Cerebellar nuclear complex (tissue), 1 donor: ENCODE data around the gene PLCL1.

Source experiments
- DNase-seq, 2 experiments: peaks; one replicate each; lab custom pipeline; 2025; lab: John Stamatoyannopoulos, UW

The PLCL1 gene

DNA sequence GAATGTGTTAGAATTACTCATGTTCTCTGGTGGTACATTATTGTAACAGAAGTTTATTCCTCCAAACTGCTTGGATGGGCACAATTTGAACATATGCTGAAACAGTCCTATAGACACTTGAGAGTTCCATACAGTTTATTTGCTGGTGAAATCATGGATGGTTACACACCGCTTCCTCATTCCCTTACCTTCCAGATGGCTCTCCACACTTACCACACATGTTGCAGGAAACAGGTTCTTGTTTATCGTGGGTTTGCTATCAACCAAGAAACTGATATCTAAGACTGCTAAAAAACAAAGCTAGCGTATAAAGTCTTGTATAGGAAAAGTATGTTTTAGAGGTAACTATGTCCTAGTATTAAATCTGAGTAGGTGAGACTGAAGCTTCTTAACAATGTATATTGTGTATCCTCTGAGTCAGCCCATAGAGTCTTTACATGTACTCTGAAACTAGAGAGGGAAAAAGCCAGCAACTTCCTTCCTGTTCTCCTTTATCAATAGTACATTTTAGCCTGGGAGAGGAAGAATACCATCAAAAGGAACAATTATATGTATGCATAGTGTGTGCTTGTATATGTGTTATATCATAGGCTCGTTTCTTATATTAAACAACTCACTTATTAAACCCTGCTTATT, 313.1 kb downstream of the PLCL1 start:
- DNase-seq, result no peak

DNA sequence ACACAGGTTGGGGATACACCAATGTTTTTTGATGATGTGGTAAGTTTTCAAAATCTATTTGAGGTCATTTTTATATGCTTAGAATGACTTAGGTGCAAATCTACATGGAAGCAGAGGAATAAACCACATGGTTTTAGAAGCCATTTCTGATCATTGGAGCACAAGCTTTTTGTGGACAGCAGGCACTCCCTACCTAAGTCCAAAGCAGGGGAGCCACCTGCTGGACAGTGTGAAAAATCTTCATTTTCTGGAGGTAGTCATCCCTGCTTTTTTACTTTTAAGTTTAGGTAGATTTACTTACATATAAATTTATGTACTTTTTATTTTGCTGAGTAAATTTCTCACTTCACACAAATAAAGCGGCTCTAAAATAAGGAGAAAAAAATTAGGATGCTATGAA, 323.2 kb downstream of the PLCL1 start:
- DNase-seq, result no peak

DNA sequence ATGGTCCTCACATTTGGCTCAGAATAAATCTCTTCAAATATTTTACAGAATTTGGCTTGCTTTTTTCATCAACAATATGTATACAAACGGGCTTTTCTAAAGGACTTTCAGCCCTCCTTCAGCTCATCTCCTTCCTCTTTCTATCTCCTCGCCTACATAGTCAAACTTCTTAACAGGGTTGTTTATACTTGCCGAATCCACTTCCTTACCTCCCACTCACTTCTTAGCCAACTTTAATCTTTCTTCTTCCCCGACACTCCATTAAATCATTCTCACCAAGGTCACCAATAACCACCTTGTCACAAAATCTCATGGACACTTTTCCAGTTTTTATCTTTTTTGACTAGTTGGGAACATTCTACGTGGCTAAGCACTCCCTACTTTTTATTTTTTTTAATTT, 325.2 kb downstream of the PLCL1 start:
- no peak for DNase-seq

DNA sequence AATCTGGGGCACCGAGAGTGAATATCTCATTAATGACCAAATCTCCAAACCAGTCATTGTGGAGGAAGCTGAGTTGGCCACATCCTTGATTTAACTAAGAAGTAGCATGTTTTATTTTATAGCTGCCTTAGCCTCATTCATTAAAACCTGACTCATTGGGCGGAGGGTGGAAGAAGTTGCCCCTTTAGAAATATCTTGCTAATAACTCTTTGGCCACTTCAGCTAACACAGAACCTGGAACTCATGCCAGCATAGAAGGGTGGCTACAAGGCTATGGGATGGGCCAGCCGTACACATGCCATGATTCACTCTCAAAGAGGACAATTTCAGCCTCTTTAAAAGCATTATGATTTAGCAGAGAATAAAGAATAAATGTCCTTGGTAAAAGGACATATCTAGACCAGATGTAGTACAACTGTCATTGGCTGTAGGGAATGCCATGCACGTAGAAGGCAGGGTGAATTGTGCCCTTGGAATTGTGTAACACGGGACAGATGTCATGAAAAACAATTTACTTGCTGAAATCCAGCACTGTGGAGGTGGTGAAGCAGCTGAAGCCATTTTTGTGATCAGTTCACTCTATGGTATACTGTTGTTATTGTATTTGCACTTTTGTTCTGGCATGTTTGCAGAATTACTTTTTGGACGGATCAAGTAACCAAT, 330.0 kb downstream of the PLCL1 start:
- DNase-seq, result no peak

DNA sequence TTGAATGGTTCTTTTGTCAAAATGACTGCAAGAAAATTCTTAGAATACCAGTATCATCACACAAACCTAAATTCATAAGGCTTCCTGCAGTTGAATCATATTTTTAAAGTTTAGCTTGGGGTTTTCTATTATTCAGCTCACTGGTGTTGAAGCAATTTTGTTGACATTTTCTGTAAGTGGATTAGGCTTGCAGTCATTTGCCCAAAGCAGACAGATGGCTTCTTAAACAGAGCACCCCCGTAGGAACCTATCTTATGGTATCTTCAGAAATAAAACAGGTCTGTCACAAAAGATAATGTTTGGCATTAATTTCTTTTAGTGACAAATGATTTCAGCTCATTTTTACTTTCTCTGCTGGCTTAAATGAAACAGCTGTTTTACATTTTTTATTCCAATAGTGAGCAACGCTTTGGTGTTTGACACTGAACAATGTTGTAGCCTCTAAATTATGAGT, 331.1 kb downstream of the PLCL1 start:
- no peak for DNase-seq

DNA sequence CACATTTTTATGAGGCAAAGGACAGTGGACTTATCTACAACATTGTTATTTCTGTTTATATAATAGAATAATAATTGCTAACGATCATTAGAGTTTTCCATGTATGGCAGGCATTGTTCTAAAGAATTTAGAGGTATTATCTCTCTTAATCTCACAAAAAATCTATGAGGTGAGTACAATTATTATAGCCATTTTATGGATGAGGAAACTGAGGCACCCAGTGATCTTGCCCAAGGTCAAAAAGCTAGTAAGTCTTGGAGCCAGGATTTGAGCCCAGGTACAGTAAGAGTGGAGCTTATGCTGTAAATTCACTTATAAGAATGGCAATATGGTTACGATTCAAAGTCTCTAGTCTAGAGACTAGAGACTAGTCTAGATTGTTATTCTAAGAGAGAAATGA, 331.7 kb downstream of the PLCL1 start:
- no peak for DNase-seq

DNA sequence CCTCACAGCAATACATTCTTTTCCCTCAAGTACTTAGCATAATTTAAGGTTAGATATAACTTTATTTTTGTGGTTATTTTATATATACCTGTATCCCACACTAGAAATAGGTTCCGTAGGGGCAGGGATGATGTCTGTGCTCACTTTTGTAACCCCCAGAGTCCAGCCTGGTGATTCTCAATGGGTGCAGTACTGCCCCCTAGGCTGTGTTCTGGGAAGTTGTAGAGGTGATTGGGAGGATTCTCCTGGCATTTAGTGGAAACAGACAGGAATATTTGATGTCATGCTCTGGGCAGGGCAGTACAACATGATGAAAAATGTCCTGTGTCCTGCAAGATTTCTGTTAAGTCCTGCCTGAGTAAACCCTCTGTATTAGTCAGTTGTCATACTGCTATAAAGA, 333.3 kb downstream of the PLCL1 start:
- no peak for DNase-seq

DNA sequence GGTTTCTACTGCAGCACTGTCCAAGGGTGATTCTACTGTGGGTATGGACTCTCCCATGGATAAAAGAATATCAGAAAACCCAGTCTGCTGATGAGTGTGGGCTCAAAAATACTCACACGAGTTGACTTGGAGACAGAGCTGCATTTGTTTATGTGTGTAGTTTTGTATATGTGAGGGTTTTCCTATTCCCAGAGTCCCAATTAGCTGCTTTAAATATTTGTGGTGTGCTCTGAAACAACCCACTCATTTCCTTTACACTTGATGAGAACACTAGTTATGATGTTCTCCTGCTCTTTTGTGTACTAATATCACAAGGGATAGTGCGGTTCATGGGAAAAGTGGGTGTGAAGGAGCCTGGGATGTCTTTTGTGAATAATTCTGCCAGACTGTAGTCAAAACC, 337.3 kb downstream of the PLCL1 start:
- DNase-seq, result no peak

DNA sequence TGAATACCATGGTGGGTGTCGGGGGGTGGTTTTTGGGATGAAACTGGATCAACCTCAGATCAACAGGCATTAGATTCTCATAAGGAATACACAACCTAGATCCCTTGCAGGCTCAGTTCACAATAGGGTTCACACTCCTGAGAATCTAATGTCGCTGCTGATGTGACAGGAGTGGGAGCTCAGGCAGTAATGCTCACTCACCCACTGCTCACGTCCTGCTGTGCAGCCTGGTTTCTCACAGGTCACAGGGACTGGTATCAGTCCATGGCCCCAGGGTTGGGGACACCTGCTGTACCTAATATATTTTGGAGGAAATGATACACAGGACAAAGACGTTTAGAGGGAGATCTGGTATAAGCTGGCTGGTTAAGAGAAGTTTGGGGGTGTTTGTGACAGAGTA, 338.8 kb downstream of the PLCL1 start:
- no peak for DNase-seq

DNA sequence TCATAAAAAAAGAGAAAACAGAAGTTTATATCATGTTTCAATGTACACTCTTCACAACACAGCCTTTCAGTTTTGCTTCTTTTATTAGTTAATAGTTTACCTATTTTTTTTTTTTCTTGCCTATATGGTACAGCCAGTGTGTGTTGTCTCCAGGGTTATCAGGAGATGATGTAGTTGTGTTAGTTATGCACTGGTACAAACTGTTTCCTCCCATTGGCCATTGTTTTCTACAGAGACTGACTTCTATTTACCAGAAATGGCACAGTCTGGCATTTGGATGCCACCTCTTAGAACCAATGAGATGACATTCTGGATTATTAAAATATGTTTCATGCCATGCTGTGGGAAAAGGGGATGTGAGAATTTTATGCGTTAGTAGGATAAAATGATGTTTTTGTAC, 339.4 kb downstream of the PLCL1 start:
- DNase-seq, result no peak

DNA sequence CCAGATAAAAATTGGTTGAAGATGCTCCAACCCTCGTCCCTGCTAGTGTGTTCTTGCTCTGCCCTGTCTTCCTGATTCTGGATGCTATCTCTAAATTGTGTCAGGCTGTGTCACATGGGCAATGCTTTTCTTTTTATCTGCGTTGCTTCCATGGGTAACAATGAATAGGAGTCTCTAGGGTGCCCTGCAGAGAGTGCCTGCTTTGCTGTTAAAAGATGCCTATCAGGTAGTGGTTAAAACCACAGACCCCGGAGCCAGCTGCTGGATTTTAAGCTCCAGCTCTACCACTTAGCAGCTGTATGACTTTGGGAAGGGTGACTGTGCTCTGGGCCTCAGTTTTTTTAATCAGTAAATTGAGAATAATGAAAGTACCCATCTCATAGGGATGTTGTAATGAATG, 340.3 kb downstream of the PLCL1 start:
- DNase-seq, result no peak

DNA sequence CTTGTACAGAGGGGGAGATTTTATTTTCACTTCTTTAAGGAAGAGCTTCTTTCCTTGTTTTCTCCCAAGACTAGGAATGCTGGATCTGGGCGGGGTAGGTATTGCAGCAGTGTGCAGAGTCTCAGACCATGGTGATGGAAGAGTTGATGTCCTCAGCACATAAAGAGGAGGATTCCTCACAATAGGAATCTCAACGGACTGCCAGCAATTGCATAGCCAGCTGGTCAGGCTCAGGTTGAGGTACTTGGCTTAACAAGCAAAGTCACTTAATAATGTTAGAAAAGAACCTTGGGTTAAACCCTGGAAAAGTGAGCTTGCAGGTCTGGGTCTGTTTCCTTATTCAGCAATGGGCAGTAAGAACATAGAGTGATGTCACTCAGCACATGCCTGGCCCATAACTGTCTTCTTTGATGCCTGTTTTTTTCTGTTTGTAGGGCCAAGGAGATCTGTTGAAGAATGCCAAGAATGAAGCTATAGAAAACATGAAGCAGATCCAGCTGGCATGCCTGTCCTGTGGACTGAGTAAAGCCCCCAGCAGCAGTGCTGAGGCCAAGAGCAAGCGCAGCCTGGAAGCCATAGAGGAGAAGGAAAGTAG, 342.1 kb downstream of the PLCL1 start:
- no peak for DNase-seq

DNA sequence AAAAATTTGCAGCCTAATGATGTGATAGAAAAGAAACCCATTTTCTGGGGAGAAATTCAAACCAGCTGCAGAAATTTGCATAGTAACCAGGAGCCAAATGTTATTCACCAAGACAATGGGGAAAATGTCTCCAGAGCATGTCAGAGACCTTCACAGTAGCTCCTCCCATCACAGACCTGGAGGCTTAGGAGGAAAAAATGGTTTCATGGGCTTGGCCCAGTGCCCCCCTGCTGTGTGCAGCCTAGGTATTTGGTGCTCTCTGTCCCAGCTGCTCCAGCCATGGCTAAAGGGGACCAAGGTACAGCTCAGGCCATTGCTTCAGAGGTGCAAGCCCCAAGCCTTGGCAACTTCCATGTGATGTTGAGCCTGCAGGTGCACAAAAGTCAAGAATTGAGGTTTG, 352.9 kb downstream of the PLCL1 start:
- DNase-seq, result no peak

DNA sequence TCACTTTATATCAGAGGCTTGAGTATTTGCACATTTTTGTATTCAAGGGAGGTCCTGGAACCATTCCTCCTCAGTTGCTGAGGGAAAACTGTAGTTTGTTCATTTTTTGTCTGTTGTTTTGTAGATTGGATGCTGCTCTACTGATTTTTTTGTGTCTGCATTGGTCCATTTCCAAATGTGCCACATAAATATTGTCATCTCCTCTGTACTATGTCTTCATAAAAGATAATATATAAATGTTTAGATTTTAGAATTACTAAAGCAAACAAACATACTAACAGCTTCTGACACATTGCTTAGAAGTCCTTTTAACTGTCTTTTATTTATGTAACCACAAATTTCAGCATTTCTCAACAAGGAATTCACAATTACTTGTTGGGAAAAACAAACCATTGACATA, 356.8 kb downstream of the PLCL1 start:
- DNase-seq, result no peak

DNA sequence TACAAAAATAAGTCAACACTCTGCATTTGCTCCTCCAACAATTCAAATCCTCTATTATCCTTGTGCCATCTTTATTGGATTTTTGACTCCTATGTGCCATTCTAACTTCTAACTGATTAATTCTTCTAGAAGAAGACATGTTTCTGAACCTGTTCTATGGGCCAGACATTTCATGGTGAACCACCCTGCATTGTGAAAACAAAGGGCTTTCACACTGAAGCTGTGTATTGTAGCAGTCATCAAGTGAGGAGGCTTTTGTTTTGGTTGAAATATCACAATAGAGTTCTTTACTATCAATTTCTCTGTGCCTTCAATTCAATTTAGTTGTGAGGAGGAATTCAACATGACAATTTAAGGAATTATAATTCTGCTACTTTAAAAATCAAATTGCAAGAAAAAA, 357.9 kb downstream of the PLCL1 start:
- DNase-seq, result no peak

DNA sequence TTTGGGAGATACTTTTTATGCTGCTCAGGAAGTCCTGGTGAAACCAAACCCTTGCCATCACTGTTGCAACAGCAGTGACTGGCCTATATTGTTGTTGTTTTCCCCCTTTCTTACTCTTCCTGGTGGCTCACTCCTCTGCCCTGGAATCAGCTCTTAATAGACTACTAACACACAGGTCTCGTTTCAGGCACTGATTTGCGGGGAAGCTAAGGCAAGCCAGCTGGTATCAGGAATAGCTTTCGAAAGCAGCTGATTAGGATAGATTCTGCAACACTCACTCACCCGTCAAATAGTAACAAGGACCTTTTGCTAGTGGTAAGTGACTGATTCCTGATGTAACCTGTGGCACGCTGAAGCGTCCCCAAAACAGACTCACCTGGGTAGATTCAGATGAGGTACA, 360.4 kb downstream of the PLCL1 start:
- DNase-seq, result no peak

DNA sequence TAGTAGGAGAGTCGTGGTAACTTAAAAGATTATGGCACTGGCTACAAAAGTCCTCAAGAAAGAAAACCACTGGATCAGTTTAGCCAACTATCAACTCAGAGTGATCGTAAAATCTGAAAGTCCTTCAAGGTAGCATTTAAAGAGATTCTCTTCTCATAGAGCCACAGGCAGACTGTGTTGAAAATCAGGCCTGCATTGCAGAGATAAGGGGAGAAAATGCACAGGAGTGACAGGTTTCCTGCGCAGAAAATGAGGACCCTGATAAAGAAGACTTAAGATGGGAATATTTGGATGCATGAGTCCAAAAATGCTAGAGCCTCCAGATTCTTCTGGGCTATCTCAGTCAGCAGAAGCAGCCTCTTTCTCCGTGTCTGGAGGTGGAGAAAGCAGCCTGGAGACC, 360.9 kb downstream of the PLCL1 start:
- no peak for DNase-seq

DNA sequence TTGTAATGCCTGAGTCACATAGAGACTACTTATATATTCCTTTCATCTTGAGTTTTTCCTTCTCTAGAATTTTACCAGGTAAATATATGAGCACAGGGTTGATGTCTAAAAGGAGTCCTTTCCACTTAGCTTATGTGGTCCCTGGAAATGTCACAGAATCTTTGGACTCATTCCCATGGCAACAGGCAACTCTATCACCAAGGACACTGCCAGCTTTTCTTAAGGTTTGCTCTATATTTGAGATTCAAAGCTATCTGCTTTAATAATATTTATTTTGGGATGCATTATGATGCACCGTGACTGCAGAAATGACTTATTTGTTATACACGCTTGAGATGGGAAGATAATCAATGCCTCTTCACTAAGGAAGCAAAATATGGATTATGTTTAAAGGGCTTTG, 363.0 kb downstream of the PLCL1 start:
- DNase-seq, result no peak

DNA sequence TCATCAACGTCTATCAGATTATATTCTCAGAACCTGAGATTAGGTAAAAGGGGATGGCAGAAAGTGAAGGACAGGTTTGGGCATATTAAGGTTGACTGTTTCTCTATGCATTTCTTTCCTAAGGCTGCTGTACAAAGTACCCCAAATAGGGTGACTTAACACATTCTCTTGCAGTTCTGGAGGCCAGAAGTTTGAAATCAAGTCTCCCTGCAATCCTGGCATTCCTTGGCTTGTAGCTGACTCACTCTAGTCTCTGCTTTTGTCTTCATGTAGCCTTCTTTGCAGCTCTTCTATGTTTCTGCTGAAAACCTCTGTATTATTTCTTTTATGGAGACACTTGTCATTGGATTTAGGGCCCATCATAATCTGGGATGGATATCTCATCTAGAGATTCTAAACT, 364.3 kb downstream of the PLCL1 start:
- DNase-seq, result no peak

DNA sequence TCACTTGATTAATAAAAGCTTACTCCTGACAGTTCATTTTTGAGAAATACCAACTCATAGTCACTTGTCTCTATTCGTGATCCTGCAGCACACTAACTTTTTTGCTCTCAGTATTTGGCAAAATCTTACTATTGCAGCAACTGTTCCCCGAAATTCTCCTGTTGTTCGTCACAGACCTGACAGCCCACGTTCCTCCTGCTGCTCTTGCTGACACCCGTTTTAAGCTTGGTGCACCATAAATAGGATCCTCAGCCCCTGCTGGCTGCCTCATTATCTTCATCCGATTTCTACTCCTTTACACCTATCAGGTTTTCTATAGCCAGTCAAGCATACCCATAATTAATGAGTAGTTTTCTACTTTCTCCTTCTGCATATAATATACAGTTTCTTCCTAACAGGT, 368.8 kb downstream of the PLCL1 start:
- DNase-seq, result no peak

DNA sequence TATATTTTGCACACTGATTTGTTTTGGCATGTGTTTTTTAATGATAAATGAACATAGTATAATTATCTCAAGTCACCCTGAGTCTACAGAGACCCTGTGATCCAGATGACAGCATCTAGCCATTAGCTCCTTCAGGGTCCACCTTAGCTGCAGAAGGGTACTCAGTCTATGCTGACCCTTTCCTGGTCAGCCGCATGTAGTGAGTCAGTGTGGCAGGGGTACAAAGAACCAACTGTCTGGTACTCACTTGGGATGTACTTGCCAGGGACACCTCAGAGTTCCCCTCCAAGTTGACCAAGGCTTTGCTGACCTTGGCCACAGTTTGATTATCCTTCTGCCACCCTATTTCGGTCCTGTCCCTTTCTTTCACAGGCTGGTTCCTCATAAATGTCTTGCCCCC, 369.5 kb downstream of the PLCL1 start:
- DNase-seq, result no peak

DNA sequence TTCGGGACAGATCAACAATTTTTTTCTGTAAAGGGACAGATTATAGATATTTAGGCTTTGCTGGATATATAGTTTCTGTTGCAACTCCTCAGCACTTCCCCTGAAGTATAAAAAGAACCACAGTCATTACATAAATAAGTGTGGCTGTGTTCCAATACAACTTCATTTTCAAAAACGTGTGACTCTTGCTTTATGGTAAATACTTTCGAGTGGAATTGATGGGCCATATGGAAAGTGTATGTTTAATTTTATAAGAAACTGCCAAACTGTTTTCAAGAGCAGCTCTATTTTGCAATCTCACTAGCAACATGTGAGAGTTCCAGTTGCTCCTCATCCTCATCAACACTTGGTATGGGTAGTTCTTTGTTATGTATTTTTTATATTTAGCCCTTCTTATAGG, 370.9 kb downstream of the PLCL1 start:
- no peak for DNase-seq

DNA sequence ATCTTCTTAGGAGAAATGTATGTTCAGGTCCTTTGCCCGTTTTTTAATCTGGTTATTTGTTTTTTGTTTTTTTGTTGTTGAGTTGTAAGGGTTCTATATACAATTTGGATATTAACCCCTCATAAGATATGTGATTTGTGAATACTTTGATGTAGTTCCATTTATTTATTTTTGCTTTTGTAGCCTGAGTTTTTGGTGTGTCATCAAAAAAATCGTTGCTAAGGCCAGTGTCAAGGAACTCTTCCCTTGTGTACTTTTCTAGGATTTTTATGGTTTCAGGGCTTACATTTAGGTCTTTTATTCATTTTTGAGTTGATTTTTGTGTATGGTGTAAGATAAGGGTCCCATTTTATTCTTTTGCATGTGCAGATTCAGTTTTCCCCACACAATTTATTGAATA, 372.6 kb downstream of the PLCL1 start:
- no peak for DNase-seq

DNA sequence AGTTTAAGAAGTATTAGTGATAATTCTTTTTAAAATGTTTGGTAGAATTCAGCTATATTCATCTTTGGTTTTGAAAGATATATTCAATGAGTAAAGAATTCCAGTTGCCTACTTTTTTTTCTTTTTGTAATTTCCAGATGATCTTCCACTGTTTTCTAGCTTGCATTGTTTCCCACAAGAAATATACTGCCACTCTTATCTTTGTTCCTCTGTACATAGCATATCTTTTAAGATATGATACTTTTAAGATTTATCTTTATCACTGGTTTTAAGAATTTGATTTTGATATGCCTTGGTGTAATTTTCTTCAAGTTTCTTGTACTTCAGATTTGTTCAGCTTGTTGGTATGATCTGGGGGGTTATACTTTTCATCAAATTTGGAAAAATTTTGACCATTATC, 374.4 kb downstream of the PLCL1 start:
- no peak for DNase-seq
